ENCODE measurements around the gene ACTA1.
"Not testable (repeated sequence)": the region's sequence is repeated elsewhere in the genome, so short reads cannot be mapped to it uniquely, and the experiment has no call there.

The ACTA1 gene

DNA sequence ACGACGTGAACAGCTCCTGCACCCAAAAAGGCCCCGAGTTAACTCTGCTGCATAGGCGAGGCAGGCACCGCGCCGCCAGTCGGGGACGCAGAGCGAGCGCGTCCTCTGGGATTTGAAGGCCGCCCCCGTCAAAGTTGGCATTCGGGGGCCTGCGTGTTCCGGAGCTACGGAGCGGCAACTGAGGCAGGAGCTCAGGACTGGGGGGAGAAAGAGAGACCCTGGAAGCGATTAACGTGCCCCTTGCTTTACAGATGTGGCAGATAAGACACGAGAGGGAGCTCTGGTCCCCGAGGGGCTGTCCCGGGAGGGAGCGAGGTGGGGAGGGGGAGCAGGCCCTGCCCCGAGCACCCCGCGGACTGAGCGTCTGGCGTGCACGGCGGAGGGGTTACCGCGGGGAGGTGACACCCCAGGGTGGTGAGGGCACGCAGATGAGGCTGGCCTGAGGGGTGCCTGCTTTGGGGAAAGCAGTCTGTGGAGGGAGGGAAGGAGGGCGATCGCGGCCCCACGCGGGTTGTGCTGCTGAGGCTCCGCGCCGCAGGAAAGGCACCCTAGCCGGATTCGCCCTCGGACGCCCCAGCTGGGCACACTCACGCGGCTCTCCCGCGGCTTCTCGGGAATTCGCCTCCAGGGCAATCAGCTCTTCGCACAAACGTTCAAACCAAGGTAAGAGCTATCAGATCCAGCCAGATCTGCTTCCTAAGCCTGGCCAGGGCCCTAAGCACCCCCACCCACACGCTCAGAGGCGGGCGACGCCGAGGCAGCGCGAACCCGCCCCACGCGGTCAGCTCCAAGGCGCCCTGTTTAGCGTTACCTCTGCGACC is 26.5 kb downstream of the ACTA1 start:
- no peak for DNase-seq

DNA sequence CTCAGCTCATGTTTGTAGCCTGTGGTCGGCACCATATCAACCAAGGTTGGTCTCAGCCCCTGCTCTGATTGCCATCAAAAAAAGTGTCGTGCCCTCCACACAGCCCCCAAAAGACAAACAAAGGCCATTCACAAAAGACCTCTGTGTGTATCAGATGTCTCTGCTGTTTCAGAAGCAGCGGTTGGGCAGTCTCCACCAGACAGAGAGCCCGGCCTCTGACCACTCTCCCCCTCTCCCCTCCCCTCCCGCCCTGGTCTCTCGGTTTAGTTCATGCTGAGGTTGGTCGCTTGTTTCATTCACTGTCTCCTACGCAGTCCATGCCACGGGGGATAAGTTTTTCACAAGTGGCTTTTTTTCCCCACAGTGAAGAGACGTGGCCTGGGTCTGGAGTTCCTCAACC is 27.1 kb downstream of the ACTA1 start:
- DNase-seq = no peak

GRCh38 chr1:229403573-229403972 is 30.3 kb downstream of the ACTA1 start:
- DNase-seq = no peak

- no peak for DNase-seq
Measured at GRCh38 chr1:229402993-229403392, 30.9 kb downstream of the ACTA1 start.

DNA sequence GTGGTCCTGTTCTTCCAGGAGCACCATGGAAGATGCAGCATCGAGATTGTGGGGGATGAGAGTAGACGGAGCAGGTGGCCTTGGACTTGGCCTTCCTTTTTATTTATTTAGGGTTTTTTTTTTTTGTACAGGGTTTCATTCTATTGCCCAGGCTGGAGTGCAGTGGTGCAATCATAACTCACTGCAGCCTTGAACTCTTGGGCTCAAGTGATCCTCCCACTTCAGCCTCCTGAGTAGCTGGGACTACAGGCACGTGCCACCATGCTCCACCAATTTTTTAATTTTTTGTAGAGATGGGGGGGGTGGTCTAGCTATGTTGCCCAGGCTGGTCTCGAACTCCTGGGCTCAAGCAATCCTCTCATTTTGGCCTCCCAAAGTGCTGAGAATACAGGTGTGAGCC is 31.6 kb downstream of the ACTA1 start:
- DNase-seq = not testable (repeated sequence)

DNA sequence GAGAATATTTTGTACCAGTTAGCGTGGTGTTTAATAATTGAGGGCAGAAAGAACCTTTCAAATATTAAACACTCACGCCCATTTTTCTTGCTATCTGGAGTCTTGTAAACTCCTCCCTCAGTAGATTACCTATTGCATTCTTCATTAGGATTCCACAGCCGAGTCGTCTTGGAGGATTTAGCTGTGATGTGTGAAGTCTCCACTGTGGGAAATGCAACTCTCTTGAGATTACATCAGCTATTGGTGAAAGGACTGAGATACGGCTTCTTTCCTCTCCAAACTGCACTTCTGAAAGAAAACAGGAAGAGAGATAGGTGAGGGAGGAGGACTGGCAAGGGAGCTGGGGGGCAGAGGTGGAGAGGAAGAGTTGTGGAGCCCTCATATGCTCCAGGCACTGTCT is 36.1 kb downstream of the ACTA1 start:
- no peak for DNase-seq

- no peak for DNase-seq
Measured at GRCh38 chr1:229396585-229397206, 37.2 kb downstream of the ACTA1 start.

DNA sequence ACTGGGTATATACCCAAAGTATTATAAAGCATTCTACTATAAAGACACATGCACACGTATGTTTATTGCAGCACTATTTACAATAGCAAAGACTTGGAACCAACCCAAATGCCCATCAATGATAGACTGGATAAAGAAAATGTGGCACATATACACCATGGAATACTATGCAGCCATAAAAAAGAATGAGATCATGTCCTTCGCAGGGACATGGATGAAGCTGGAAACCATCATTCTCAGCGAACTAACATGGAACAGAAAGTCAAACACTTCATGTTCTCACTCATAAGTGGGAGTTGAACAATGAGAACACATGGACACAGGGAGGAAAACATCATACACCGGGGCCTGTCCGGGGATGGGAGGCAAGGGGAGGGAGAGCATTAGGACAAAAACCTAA is 39.4 kb downstream of the ACTA1 start:
- not testable (repeated sequence) for DNase-seq

DNA sequence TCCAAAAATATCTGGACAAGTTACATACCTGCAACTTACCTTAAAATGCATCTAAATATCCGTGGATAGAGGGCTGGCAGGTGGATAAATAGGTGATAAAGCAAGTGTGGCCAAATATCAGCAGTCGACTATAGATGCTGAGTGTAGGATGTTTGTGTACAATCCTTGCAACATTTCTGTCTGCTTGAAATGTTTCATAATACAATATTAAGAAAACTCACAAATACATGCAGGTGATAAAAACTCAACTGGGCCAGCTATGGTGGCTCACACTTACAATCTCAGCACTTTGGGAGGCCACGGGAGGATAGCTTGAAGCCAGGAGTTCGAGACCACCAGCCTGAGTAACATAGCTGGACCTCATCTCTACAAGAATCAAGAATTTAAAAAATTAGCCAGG is 41.0 kb downstream of the ACTA1 start:
- DNase-seq = no peak

- DNase-seq = no peak
Measured at GRCh38 chr1:229390130-229390529, 43.8 kb downstream of the ACTA1 start.

- no peak for DNase-seq
Measured at GRCh38 chr1:229388897-229389580, 44.9 kb downstream of the ACTA1 start.

- DNase-seq = no peak
Measured at GRCh38 chr1:229385853-229386456, 47.9 kb downstream of the ACTA1 start.

DNA sequence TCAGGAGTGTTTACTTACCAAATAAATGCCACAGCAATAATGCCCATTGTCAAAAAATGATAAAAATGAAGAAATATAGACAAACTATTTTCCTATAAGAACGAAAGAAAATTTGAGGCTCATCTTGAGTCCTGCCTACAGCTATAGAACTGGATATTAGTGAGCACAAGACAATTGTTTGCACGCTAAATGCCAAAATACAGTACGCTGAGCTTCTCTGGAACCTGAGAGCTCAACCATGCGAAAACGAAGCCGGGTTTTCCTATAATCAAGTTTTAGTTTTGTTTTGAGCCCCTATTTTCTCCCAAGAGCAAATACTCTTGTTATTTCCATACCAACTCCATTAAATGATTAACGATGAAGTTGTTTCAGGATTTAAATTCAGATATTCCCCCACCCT is 49.1 kb downstream of the ACTA1 start:
- DNase-seq = no peak

DNA sequence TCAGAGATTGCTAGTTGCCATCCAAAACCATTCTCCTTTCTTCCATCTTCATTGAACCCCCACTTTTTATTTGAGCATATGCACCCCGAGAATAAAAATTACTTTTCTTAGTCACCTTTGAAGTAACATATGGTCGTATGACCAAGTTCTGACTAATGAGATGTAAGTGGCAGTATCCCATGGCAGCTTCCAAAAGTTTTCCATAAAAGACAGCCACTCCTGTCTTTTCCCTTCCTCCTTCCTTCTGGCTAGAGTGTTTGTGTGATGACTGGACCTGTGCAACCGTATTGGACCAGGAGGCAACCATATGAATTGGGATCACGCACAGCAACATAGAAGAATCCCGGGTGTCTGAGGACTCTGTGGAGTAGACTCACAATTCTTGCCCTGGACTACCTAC is 49.9 kb downstream of the ACTA1 start:
- DNase-seq = no peak

GRCh38 chr1:229383188-229383587 is 50.7 kb downstream of the ACTA1 start:
- DNase-seq = no peak
